Natural killer cell (primary cell): ENCODE measurements around the gene OR2V2. TPM values are rescaled to one million over a fixed set of nuclear protein-coding genes. Genes with fewer than 3 reads are reported as not detected.
"Not testable (repeated sequence)": the region's sequence is repeated elsewhere in the genome, so short reads cannot be mapped to it uniquely, and the experiment has no call there.

Experiments
- ATAC-seq, 3 donors: fragments of 150-1000 bp in 2 of 3; fragments of 200-7000 bp in 1 of 3; cut with Tn5 transposase; 1 replicate in 1 of 3; 2 replicates in 2 of 3; pipeline ENCODE4 v1.10.0; 2021; ENCODE audit warnings: mild to moderate bottlenecking in 2 of 3, moderate library complexity in 2 of 3
- DNase-seq, 2 donors: peaks; one replicate each; pipeline versions ENCODE4 v3.0.0 to v3.0.0-alpha.2; 2013 to 2021; ENCODE audit warnings: mixed read lengths in 1 of 2
- H3K27ac ChIP-seq: one replicate; pipeline ENCODE4 v1.5.1; 2013; ENCODE audit warnings: mild to moderate bottlenecking, low read length
- H3K27me3 ChIP-seq: one replicate; pipeline ENCODE4 v1.6.1; 2013; ENCODE audit warnings: low read length; ENCODE audit not compliant: control insufficient read depth, insufficient read depth
- H3K36me3 ChIP-seq: one replicate; pipeline ENCODE4 v1.6.1; 2013; ENCODE audit warnings: low read length; ENCODE audit not compliant: control insufficient read depth, insufficient read depth
- H3K4me1 ChIP-seq: one replicate; pipeline ENCODE4 v1.6.1; 2013; ENCODE audit warnings: low read length; ENCODE audit not compliant: control insufficient read depth, insufficient read depth
- H3K4me3 ChIP-seq: one replicate; pipeline ENCODE4 v1.5.1; 2013; ENCODE audit warnings: low read length
- H3K9me3 ChIP-seq: one replicate; pipeline ENCODE4 v1.6.1; 2013; ENCODE audit warnings: low read length; ENCODE audit not compliant: control insufficient read depth, insufficient read depth
- H3K27ac Mint-ChIP-seq, 2 donors: one replicate each; pipeline ENCODE4 v1.8.0; 2022; ENCODE audit warnings: mild to moderate bottlenecking in 2 of 2, mixed read lengths in 2 of 2, moderate library complexity in 1 of 2
- H3K27me3 Mint-ChIP-seq, 2 donors: one replicate each; pipeline ENCODE4 v1.8.0; 2022; ENCODE audit warnings: low read depth in 2 of 2, mixed read lengths in 2 of 2
- H3K36me3 Mint-ChIP-seq: one replicate; pipeline ENCODE4 v1.8.0; 2022; ENCODE audit warnings: mixed read lengths
- H3K4me1 Mint-ChIP-seq, 2 donors: one replicate each; pipeline ENCODE4 v1.8.0; 2022; ENCODE audit warnings: mixed read lengths in 2 of 2
- H3K4me3 Mint-ChIP-seq: one replicate; pipeline ENCODE4 v1.8.0; 2022; ENCODE audit warnings: mild to moderate bottlenecking, moderate library complexity, mixed read lengths
- H3K9me3 Mint-ChIP-seq, 2 donors: one replicate each; pipeline ENCODE4 v1.8.0; 2022; ENCODE audit warnings: mixed read lengths in 2 of 2
- CTCF ChIP-seq: fragments of 200-600 bp; IDR thresholded peaks from one replicate; pipeline ENCODE4 v1.8.0; 2022; ENCODE audit warnings: antibody characterized with exemption
- WGBS: methylation state at CpG from one replicate; pipeline ENCODE4 v1.1.7; 2013; ENCODE audit warnings: missing lambda C conversion rate; ENCODE audit not compliant: insufficient coverage; 5-methylcytosine and 5-hydroxymethylcytosine counted together
- intact Hi-C: fragments of 100-400 bp; cut with micrococcal nuclease; formaldehyde crosslinking; loops from one replicate; pipeline ENCODE4 v1.14.2; 2022
- total RNA-seq, 4 donors: library from RNA; stranded (reverse); fragments of 120-200 nt in 1 of 4; gene quantifications; one replicate each; pipeline versions ENCODE4 v1.2.3 to v1.2.4, GENCODE V29; 2013 to 2022

The OR2V2 gene
- total RNA-seq, 3 donors from 2014 or later (not counting 1 experiment from before 2014, with no cell fraction given) = not detected

GRCh38 chr5:181166812-181167733 is 19.7 kb downstream of the OR2V2 start:
- WGBS = 93% methylated on average over 3 of the region's 6 CpGs
- no peak for TF ChIP-seq CTCF
- Mint-ChIP-seq H3K4me3 (no peak overlapping the region), H3K27ac (peak overlapping the region in 1 of 2 donors; percentile 32), H3K4me1 (peaks cover 19 to 48% of the 10 kb centered on the region in 2 donors), H3K9me3 (no peaks in the 10 kb centered on the region), H3K27me3 (peaks cover 46 to 62% of the 10 kb centered on the region in 2 donors), H3K36me3 (peaks cover 7% of the 10 kb centered on the region)
- ATAC-seq (no peak), DNase-seq (peak in 1 of 2 donors; percentile 33)
- Histone ChIP-seq H3K9me3 (no peaks in the 10 kb centered on the region), H3K27ac (no peak overlapping the region), H3K4me3 (no peak overlapping the region), H3K4me1 (peaks cover 26% of the 10 kb centered on the region), H3K36me3 (no peaks in the 10 kb centered on the region), H3K27me3 (peaks cover 37% of the 10 kb centered on the region)
- intact Hi-C loops = no loop called here

DNA sequence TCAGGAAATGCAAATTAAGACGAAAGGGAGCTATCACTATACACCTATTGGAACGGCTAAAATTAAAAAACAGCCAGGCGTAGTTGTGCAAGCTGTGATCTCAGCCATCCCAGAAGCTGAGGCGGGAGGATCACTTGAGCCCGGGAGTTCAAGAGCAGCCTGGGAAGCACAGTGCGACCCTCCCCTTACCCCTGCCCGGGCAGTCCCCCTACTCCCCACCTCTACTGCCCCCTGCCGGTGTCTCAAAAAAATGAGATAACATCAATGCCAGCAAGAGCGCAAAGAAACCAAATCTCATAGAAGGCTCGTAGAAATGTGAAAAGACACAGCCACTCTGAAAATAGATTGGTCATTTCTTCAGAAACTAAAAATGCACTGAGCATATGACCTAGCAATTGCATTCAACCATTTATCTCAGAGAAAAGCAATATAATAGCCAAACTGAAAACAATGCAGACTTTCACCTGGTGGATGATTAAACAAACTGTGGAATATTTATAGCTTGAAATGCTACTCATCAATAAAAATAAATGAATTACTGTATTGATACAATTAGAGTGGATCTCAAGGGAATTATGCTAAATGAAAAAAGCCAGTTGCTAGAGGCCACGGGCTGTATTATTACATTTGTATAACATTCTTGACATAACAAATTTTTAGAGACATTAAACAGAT is 20.6 kb downstream of the OR2V2 start:
- ATAC-seq (no peak), DNase-seq (peak in 1 of 2 donors; percentile 64)
- peaks cover 7% of the 10 kb centered on the region for H3K36me3 Mint-ChIP-seq
- no peak overlapping the region for H3K4me3 Mint-ChIP-seq
- peaks cover 21 to 53% of the 10 kb centered on the region in 2 donors for H3K4me1 Mint-ChIP-seq
- Histone ChIP-seq H3K27me3 (peaks cover 37% of the 10 kb centered on the region), H3K4me1 (peaks cover 27% of the 10 kb centered on the region), H3K36me3 (no peaks in the 10 kb centered on the region), H3K9me3 (no peaks in the 10 kb centered on the region), H3K27ac (no peak overlapping the region), H3K4me3 (no peak overlapping the region)
- no peaks in the 10 kb centered on the region for H3K9me3 Mint-ChIP-seq
- intact Hi-C loops = no loop called here
- H3K27ac Mint-ChIP-seq = peak overlapping the region in 1 of 2 donors; percentile 32
- WGBS = 12% methylated on average over 10 of the region's 11 CpGs
- TF ChIP-seq CTCF = no peak
- peaks cover 50 to 70% of the 10 kb centered on the region in 2 donors for H3K27me3 Mint-ChIP-seq

- Histone ChIP-seq H3K27ac (no peak overlapping the region), H3K36me3 (no peaks in the 10 kb centered on the region), H3K27me3 (peaks cover 37% of the 10 kb centered on the region), H3K4me1 (peaks cover 31% of the 10 kb centered on the region), H3K9me3 (no peaks in the 10 kb centered on the region), H3K4me3 (no peak overlapping the region)
- 29% methylated on average over 12 of the region's 14 CpGs for WGBS
- Mint-ChIP-seq H3K9me3 (no peaks in the 10 kb centered on the region), H3K4me3 (peak overlapping the region; percentile 7), H3K36me3 (peaks cover 7% of the 10 kb centered on the region), H3K4me1 (peaks cover 27 to 57% of the 10 kb centered on the region in 2 donors), H3K27ac (peak overlapping the region in 1 of 2 donors; percentile 85), H3K27me3 (peaks cover 53 to 78% of the 10 kb centered on the region in 2 donors)
- no peak for TF ChIP-seq CTCF
- intact Hi-C loops = no loop called here
- ATAC-seq = no peak
- no peak for DNase-seq
These were observed 21.3 kb downstream of the OR2V2 start for GRCh38 chr5:181168595-181169118.

DNA sequence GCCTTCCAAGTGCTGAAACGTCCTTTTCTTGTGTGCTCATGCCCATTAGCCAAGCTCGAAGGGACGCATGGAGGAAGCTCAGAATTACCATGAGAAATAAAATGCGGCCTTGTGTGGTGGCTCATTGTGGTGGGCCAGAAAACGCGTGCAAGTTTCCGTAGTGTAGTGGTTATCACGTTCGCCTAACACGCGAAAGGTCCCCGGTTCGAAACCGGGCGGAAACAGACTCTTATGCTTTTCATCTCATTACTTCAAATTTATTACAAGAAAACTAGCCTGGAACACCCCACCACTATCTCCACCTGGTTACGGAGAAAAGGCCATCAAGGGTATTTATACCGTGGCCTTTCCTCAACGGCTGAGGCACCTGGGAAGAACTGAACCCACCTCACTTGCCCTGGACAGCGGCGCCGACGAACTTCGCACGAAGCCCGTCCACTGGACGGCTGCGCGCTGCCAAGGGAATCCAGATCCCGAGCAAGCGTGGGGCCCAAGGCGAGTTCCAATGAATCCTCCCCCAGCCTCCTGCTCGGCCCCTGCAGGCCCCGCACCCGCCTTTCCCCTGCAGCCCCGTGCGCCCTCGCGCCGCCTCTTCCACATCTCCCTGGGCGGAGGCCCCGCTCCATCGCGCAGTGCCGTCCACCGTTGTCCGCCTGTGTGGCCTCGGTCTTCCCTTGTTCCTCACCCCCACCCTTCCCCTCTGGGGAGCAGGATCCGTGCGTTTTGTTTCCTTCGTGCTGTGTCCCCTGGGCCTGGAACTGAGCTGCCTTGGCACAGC is 22.3 kb downstream of the OR2V2 start:
- Histone ChIP-seq H3K27me3 (peaks cover 38% of the 10 kb centered on the region), H3K4me1 (peaks cover 28% of the 10 kb centered on the region)
- H3K36me3 Mint-ChIP-seq, intact Hi-C loops, H3K9me3 ChIP-seq, H3K4me3 ChIP-seq, H3K9me3 Mint-ChIP-seq, H3K36me3 ChIP-seq, H3K27ac ChIP-seq: not testable (repeated sequence)
- H3K27me3 Mint-ChIP-seq = peaks cover 50 to 85% of the 10 kb centered on the region in 2 donors
- DNase-seq (peak; percentile 52 to 82), ATAC-seq (peak in 2 of 3 donors; percentile 49 to 77)
- peak overlapping the region; percentile 82 to 85 for H3K27ac Mint-ChIP-seq
- WGBS = 6% methylated on average over 47 of the region's 50 CpGs
- peak overlapping the region; percentile 82 for H3K4me3 Mint-ChIP-seq
- H3K4me1 Mint-ChIP-seq = peaks cover 26 to 49% of the 10 kb centered on the region in 2 donors
